Loucy (cell line): Measurements from ENCODE around the gene SLC9A3.

Experiments used
- CTCF ChIP-seq: fragments of 200-600 bp; sonication (generic); conservative IDR thresholded peaks from 2 replicates; pipeline ENCODE4 v1.5.1; 2014; ENCODE audit warnings: mild to moderate bottlenecking, antibody characterized with exemption, low read length
- EZH2phosphoT487 ChIP-seq: fragments of 200-600 bp; IDR thresholded peaks from 2 replicates; pipeline ENCODE4 v1.6.1; 2018; ENCODE audit warnings: antibody characterized with exemption, mild to moderate bottlenecking, moderate library complexity, borderline replicate concordance

- TF ChIP-seq CTCF (no peak), EZH2phosphoT487 (no peak)
Observed at GRCh38 chr5:531101-531748, 7.0 kb upstream of the SLC9A3 start.
